H1 (cell line): ENCODE measurements around the gene WDFY3. TPM values are rescaled to one million over a fixed set of nuclear protein-coding genes. Genes with fewer than 3 reads are reported as not detected.

ENCODE experiments used
- ASH2L ChIP-seq: fragments of 200-600, 300-600 bp; sonication (generic); IDR thresholded peaks from one replicate; pipeline ENCODE4 v1.7.1; 2017; ENCODE audit warnings: low read length
- BACH1 ChIP-seq: IDR thresholded peaks from 2 replicates; pipeline ENCODE4 v1.6.1; 2012; ENCODE audit warnings: low read length, improper control_type of control experiment
- CTBP2 ChIP-seq: IDR thresholded peaks from 2 replicates; pipeline ENCODE4 v1.7.0; 2011; ENCODE audit warnings: borderline replicate concordance, mild to moderate bottlenecking, moderate library complexity, mixed read lengths, low read length; ENCODE audit not compliant: insufficient read depth, insufficient read length
- EP300 ChIP-seq, 2 experiments: IDR thresholded peaks; 1 replicate in 1 of 2; 2 replicates in 1 of 2; pipeline ENCODE4 v1.6.1; 2011 to 2012; ENCODE audit warnings: low read depth in 2 of 2, low read length in 2 of 2, mild to moderate bottlenecking in 2 of 2, borderline replicate concordance in 1 of 2, inconsistent platforms in 1 of 2, moderate library complexity in 1 of 2
- FOSL1 ChIP-seq: IDR thresholded peaks from 2 replicates; pipeline ENCODE4 v1.6.1; 2011; ENCODE audit warnings: mild to moderate bottlenecking, low read depth, low read length, moderate library complexity; ENCODE audit not compliant: insufficient read depth
- JUND ChIP-seq: IDR thresholded peaks from 2 replicates; pipeline ENCODE4 v1.6.1; 2011; ENCODE audit warnings: mild to moderate bottlenecking, improper control_type of control experiment, low read length
- POLR2AphosphoS5 ChIP-seq: IDR thresholded peaks from 2 replicates; pipeline ENCODE4 v1.6.1; 2011; ENCODE audit warnings: low read depth, low read length
- RBBP5 ChIP-seq: IDR thresholded peaks from 2 replicates; pipeline ENCODE4 v1.7.1; 2012; ENCODE audit warnings: low read depth, mild to moderate bottlenecking, inconsistent platforms, low read length, moderate library complexity, borderline replicate concordance
- SIN3A ChIP-seq, 2 experiments: IDR thresholded peaks in 1 of 2; conservative IDR thresholded peaks in 1 of 2; 2 replicates each; pipeline ENCODE4 v1.6.1; 2011 to 2012; ENCODE audit warnings: low read length in 2 of 2, improper control_type of control experiment in 1 of 2, low read depth in 1 of 2, mild to moderate bottlenecking in 1 of 2
- SP2 ChIP-seq: IDR thresholded peaks from 2 replicates; pipeline ENCODE4 v1.6.1; 2012; ENCODE audit warnings: mild to moderate bottlenecking, low read length, inconsistent platforms
- TAF1 ChIP-seq: IDR thresholded peaks from 2 replicates; pipeline ENCODE4 v1.6.1; 2011; ENCODE audit warnings: mild to moderate bottlenecking, low read depth, low read length
- ZNF274 ChIP-seq: IDR thresholded peaks from 2 replicates; pipeline ENCODE4 v1.7.0; 2012; ENCODE audit warnings: low read length, borderline replicate concordance; ENCODE audit errors: extremely low read depth
- polyA plus RNA-seq, 7 experiments: library from polyadenylated mRNA; depleted of rRNA in 3 of 7; stranded (reverse) in 5 of 7; unstranded in 2 of 7; fragments of >200 nt in 5 of 7; fragments of 200-250 nt in 2 of 7; gene quantifications; 1 replicate in 5 of 7; 2 replicates in 1 of 7; 4 replicates in 1 of 7; pipeline versions ENCODE4 v1.2.1 to v1.2.3, GENCODE V29; 2011 to 2013; ENCODE audit warnings: missing spikeins in 2 of 7, mixed read lengths in 2 of 7
- total RNA-seq: library from RNA; stranded (reverse); fragmentation: NEBNext Ultra II Directional; extraction: Animal tissue kit (Norgen Biotek cat#: 25700); gene quantifications from 2 replicates; pipeline ENCODE4 v1.2.1, GENCODE V29; 2021
- TF ChIP-seq, protein P1 (sequence below): IDR thresholded peaks from 2 replicates; pipeline ENCODE4 v1.6.1; 2011; ENCODE audit warnings: low read length, improper control_type of control experiment

WDFY3 gene
- total and polyA plus RNA-seq, 2 of the 8 experiments (the other 6 are each of a cell fraction or from before 2014, with no cell fraction given) = 25.6 to 62.4 TPM

- TF ChIP-seq, protein P1, sequence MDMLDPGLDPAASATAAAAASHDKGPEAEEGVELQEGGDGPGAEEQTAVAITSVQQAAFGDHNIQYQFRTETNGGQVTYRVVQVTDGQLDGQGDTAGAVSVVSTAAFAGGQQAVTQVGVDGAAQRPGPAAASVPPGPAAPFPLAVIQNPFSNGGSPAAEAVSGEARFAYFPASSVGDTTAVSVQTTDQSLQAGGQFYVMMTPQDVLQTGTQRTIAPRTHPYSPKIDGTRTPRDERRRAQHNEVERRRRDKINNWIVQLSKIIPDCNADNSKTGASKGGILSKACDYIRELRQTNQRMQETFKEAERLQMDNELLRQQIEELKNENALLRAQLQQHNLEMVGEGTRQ = no peak
- TF ChIP-seq ZNF274 = no peak
- no peak for TF ChIP-seq POLR2AphosphoS5
- TF ChIP-seq FOSL1 = no peak
- no peak for TF ChIP-seq EP300 (IDR thresholded peaks at IDR 0.05; ENCODE audit: borderline replicate concordance in 1 of 2, low read depth in 2 of 2, low read length in 2 of 2)
- no peak for TF ChIP-seq RBBP5
- no peak for TF ChIP-seq CTBP2
- TF ChIP-seq SIN3A (conservative IDR thresholded peaks at IDR 0.05 in 1 of 2, IDR thresholded peaks at IDR 0.05 in 1 of 2; ENCODE audit: low read depth in 1 of 2, low read length in 2 of 2) = no peak
- TF ChIP-seq JUND = no peak
- TF ChIP-seq SP2 = no peak
- no peak for TF ChIP-seq BACH1
- TF ChIP-seq TAF1 = no peak
- no peak for TF ChIP-seq ASH2L
These were observed 166.2 kb downstream of the WDFY3 start (continued) for GRCh38 chr4:84800256-84800655.
